ENCODE results near the gene ORAI2. TPM values are rescaled to one million over a fixed set of nuclear protein-coding genes. Genes with fewer than 3 reads are reported as not detected.

The ORAI2 gene
- total RNA-seq (10 to 100 TPM; 66.9 to 68.9 TPM), polyA plus RNA-seq (47.7 TPM)

DNA sequence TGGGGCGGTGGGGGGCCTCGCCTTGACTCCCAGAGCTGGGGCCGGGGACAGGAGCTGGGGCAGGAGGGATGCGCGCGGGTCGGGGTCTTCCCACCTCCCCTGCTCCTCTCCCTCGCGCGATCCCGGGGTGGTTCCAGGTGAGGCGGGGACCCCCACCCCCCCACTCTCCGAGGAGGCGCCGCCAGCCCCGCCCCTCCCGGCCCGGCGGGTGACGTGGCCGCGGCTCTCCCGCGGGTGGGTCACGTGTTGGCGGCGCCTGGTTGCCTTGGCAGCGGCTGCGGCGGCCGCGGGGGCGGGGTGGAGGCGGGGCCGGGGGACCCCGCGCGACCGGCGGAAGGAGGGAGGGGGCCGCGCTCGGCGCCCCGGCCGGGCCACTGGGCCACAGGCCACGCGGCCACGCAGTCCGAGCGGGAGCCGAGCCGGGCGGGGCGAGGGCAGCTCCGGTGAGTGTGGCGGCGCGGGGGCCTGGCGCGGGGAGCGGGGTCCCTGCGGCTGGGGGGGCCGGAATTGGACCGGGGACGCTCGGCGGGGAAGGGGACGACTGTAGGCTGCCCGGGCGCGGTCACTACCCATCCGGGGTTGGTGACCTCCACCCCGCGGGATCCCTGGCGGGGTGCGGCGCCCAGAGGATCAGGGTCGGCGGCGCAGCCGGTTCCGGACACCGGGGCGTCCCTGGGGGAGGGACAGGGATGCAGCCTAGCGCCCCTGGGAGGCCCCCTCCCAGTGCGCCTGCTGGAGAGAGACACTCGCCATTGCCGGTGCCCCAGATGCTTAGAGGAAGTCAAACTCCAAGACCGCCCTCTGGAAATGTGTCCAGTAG lies at the start of gene ORAI2:
Gene ORAI2 (plus strand): TSS at position 357 of the 820 bp plus-strand sequence. CDS start 5,382 bp downstream, outside the sequence.
- Histone ChIP-seq H3K27me3 (ENCODE audit: insufficient read depth, low read length, poor library complexity, severe bottlenecking) (no peaks in the 10 kb centered on the region), H3K4me3 (ENCODE audit: low read length) (peak within 1 kb of the TSS; percentile 70), H3K9me3 (ENCODE audit: low read length) (no peaks in the 10 kb centered on the region), H3K36me3 (ENCODE audit: insufficient read depth, low read length) (no peaks in the 10 kb centered on the region), H3K4me1 (ENCODE audit: insufficient read depth, low read length) (peaks cover 57% of the 10 kb centered on the region), H3K27ac (ENCODE audit: low read depth, low read length) (peak within 1 kb of the TSS; percentile 79)
- ChIA-PET CTCF (interaction anchor here (0.9 to 2.1 kb wide), 5 partner anchors 18 to 35 kb away, joined by 3 to 10 read pairs (median 6); no protein-coding TSS in a partner anchor), POLR2A (interaction anchor here (0.9 to 1.6 kb wide), 3 partner anchors 8 to 21 kb away, joined by 3 to 4 read pairs (median 3); no protein-coding TSS in a partner anchor)
- H3K27ac Mint-ChIP-seq = peak within 1 kb of the TSS; percentile 97 to 100 (median 99)
- peaks cover 0 to 1% (median 0%) of the 10 kb centered on the region in 5 donors for H3K9me3 Mint-ChIP-seq
- DNase-seq = peak; percentile 85 to 93 (median 85)
- H3K4me1 Mint-ChIP-seq = peaks cover 39 to 62% (median 48%) of the 10 kb centered on the region in 3 donors
- peaks cover 0 to 2% of the 10 kb centered on the region in 2 donors for H3K27me3 Mint-ChIP-seq
- H3K4me3 Mint-ChIP-seq = peak within 1 kb of the TSS; percentile 84 to 93 (median 87)
- H3K36me3 Mint-ChIP-seq = peaks cover 0 to 14% (median 0%) of the 10 kb centered on the region in 3 donors

DNA sequence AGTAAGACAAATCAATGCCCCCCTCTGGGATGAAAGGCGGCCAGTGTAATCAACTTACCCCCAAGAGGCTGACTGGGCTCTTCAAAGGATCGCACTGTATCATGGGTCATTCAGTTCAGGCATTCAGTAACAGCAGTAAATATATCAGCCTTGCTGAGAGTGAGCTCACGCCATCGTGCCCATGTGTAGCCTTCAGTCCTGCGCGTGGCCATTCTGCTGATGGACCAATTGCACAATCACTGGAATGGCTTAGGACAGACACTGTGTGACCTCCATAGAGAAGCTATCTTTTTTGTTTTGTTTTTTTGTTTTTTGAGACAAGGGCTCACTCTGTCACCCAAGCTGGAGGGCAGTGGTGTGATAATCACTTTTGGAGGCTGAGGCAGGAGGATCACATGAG lies 46.3 kb upstream of the ORAI2 start:
- Histone ChIP-seq H3K4me3 (ENCODE audit: low read length) (no peak overlapping the region), H3K36me3 (ENCODE audit: insufficient read depth, low read length) (no peaks in the 10 kb centered on the region), H3K27me3 (ENCODE audit: insufficient read depth, low read length, poor library complexity, severe bottlenecking) (no peaks in the 10 kb centered on the region), H3K27ac (ENCODE audit: low read depth, low read length) (no peak overlapping the region), H3K9me3 (ENCODE audit: low read length) (no peaks in the 10 kb centered on the region), H3K4me1 (ENCODE audit: insufficient read depth, low read length) (no peaks in the 10 kb centered on the region)
- no peaks in the 10 kb centered on the region for H3K9me3 Mint-ChIP-seq
- no peaks in the 10 kb centered on the region for H3K27me3 Mint-ChIP-seq
- DNase-seq = no peak
- no peak overlapping the region for H3K4me3 Mint-ChIP-seq
- no peaks in the 10 kb centered on the region for H3K4me1 Mint-ChIP-seq
- H3K36me3 Mint-ChIP-seq = peaks cover 0 to 35% (median 2%) of the 10 kb centered on the region in 3 donors
- POLR2A ChIA-PET = interaction anchor here (0.5 kb wide), 1 partner anchor 9 kb away, joined by 3 read pairs; the partner anchor contains the start of gene PRKRIP1
- peak overlapping the region in 2 of 8 donors; percentile 43 to 57 for H3K27ac Mint-ChIP-seq
- CTCF ChIA-PET = interaction anchor here (1.0 to 2.1 kb wide), 2 partner anchors 107 to 114 kb away, joined by 3 to 6 read pairs; no protein-coding TSS in a partner anchor

DNA sequence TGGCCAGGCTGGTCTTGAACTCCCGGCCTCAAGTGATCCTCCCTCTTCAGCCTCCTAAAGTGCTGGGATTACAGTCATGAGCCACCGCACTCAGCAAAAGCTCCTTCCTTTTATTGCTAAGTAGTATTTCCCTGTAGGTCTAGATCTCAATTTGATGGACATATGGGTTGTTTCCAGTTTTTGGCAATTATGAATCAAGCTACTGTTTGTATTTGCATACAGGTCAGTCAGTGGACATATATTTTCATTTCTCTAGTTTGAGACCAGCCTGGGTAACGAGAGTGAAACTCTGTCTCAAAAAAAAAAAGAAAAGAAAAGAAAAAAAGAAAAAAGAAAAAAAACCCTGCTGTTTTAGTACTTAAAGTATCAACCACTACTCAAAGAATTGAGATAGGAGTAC lies 43.6 kb upstream of the ORAI2 start:
- Histone ChIP-seq H3K4me3 (ENCODE audit: low read length) (no peak overlapping the region), H3K4me1 (ENCODE audit: insufficient read depth, low read length) (no peaks in the 10 kb centered on the region), H3K27ac (ENCODE audit: low read depth, low read length) (no peak overlapping the region), H3K9me3 (ENCODE audit: low read length) (no peaks in the 10 kb centered on the region), H3K27me3 (ENCODE audit: insufficient read depth, low read length, poor library complexity, severe bottlenecking) (no peaks in the 10 kb centered on the region), H3K36me3 (ENCODE audit: insufficient read depth, low read length) (no peaks in the 10 kb centered on the region)
- Mint-ChIP-seq H3K4me1 (no peaks in the 10 kb centered on the region), H3K27me3 (no peaks in the 10 kb centered on the region), H3K9me3 (no peaks in the 10 kb centered on the region), H3K27ac (peak overlapping the region in 1 of 8 donors; percentile 5), H3K36me3 (peaks cover 0 to 28% (median 2%) of the 10 kb centered on the region in 3 donors), H3K4me3 (no peak overlapping the region)
- ChIA-PET POLR2A (no interaction called here), CTCF (interaction anchor here (0.8 to 2.2 kb wide), 3 partner anchors 47 to 80 kb away, joined by 3 to 4 read pairs (median 3); no protein-coding TSS in a partner anchor)
- DNase-seq = no peak

DNA sequence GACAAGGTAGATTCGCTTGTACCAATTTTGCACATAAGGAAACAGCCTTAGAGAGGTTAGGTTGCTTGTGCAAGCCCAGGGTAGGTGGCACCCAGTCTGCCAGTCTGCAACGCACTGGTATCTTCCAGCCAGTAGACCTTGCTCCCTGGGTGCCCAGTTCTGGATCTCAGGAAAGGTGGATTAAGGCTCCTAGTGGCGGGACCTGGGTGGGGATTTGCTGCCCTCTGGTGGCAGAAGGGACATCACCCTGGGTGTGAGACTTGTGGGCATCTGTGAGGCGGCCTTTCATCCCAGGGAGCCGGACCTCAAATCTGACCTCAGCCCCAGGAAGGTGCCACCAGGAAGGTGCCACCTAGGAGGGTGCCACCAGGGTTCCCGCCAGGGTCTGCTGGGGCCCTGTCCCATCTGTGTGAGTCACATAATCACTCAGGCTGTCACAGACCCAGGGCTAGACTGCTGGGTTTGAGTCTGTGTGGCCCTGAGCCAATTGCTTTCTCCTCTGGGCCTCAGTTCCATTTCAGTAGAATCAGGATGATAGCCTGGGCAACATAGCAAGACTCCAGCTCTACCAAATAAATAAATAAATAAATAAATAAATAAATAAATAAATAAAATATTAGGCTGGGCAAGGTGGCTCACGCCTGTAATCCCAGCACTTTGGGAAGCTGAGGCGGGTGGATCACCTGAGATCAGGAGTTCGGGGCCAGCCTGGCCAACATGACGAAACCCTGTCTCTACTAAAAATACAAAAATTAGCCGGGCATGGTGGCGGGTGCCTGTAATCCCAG lies 42.5 kb upstream of the ORAI2 start:
- H3K36me3 Mint-ChIP-seq = peaks cover 0 to 26% (median 2%) of the 10 kb centered on the region in 3 donors
- H3K27me3 ChIP-seq (ENCODE audit: insufficient read depth, low read length, poor library complexity, severe bottlenecking) = no peaks in the 10 kb centered on the region
- H3K27ac Mint-ChIP-seq = no peak overlapping the region
- ChIA-PET CTCF (interaction anchor here (1.0 to 2.5 kb wide), 4 partner anchors 13 to 114 kb away, joined by 4 to 21 read pairs (median 7); no protein-coding TSS in a partner anchor), POLR2A (no interaction called here)
- peaks cover 5 to 6% (median 5%) of the 10 kb centered on the region in 3 donors for H3K4me1 Mint-ChIP-seq
- no peak overlapping the region for H3K27ac ChIP-seq (ENCODE audit: low read depth, low read length)
- H3K4me1 ChIP-seq (ENCODE audit: insufficient read depth, low read length) = peaks cover 5% of the 10 kb centered on the region
- no peak overlapping the region for H3K4me3 ChIP-seq (ENCODE audit: low read length)
- no peaks in the 10 kb centered on the region for H3K36me3 ChIP-seq (ENCODE audit: insufficient read depth, low read length)
- DNase-seq = peak; percentile 56 to 80 (median 60)
- H3K9me3 ChIP-seq (ENCODE audit: low read length) = no peaks in the 10 kb centered on the region
- H3K4me3 Mint-ChIP-seq = no peak overlapping the region
- H3K27me3 Mint-ChIP-seq = no peaks in the 10 kb centered on the region
- no peaks in the 10 kb centered on the region for H3K9me3 Mint-ChIP-seq

DNA sequence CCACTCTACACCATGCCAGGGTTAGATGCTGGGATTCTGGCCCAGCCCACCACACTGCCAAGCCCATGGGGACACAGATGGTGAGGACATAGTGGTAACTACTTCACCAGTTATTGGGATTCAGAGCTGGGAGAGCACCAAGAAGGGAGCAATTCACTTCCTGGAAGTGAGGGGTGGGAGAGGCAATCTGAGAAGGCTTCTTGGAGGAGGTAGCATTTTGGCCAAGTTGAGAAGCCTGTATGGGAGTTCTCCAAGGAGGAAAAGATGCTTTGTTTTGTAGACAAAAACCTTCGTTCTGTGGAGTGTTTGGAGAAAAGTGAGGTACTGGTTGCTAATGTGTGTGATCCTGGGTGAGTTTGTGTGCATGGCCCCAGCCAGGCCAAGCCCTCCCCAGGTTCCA lies 41.0 kb upstream of the ORAI2 start:
- Mint-ChIP-seq H3K9me3 (no peaks in the 10 kb centered on the region), H3K36me3 (peaks cover 0 to 25% (median 2%) of the 10 kb centered on the region in 3 donors), H3K27ac (peak overlapping the region in 4 of 8 donors; percentile 1 to 85 (median 6)), H3K4me1 (peaks cover 16 to 20% (median 16%) of the 10 kb centered on the region in 3 donors), H3K27me3 (no peaks in the 10 kb centered on the region), H3K4me3 (no peak overlapping the region)
- ChIA-PET CTCF (interaction anchor here (1.7 to 2.5 kb wide), 2 partner anchors 12 to 112 kb away, joined by 6 to 21 read pairs; no protein-coding TSS in a partner anchor), POLR2A (no interaction called here)
- Histone ChIP-seq H3K27me3 (ENCODE audit: insufficient read depth, low read length, poor library complexity, severe bottlenecking) (no peaks in the 10 kb centered on the region), H3K27ac (ENCODE audit: low read depth, low read length) (no peak overlapping the region), H3K9me3 (ENCODE audit: low read length) (no peaks in the 10 kb centered on the region), H3K36me3 (ENCODE audit: insufficient read depth, low read length) (no peaks in the 10 kb centered on the region), H3K4me3 (ENCODE audit: low read length) (no peak overlapping the region), H3K4me1 (ENCODE audit: insufficient read depth, low read length) (peaks cover 12% of the 10 kb centered on the region)
- DNase-seq = no peak

DNA sequence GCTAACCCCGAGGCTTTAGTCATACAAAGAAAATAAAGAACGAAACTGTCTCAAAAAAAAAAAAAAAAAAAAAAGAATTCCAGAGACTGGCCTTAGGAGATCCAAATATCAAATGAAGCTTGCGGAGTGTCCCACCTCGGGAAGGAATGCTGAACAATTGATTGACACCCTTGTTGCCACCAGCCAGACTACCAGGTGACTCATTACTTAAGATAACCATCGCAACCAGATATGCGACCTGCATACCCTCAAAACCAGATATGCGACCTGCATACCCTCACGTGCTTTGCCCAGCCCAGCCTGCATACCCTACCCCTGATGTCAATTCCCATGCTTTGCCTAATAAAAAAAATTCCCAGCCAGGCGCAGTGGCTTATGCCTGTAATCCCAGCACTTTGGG lies 39.9 kb upstream of the ORAI2 start:
- no peak overlapping the region for H3K27ac ChIP-seq (ENCODE audit: low read depth, low read length)
- H3K9me3 Mint-ChIP-seq = no peaks in the 10 kb centered on the region
- ChIA-PET POLR2A (interaction anchor here (0.6 kb wide), 1 partner anchor 70 kb away, joined by 5 read pairs; no protein-coding TSS in a partner anchor), CTCF (interaction anchor here (1.2 to 1.3 kb wide), 2 partner anchors 30 to 114 kb away, joined by 3 read pairs; no protein-coding TSS in a partner anchor)
- no peak for DNase-seq
- H3K27ac Mint-ChIP-seq = peak overlapping the region in 3 of 8 donors; percentile 17 to 64 (median 33)
- peak overlapping the region in 1 of 7 donors; percentile 8 for H3K4me3 Mint-ChIP-seq
- peaks cover 0 to 30% (median 2%) of the 10 kb centered on the region in 3 donors for H3K36me3 Mint-ChIP-seq
- peaks cover 16% of the 10 kb centered on the region for H3K4me1 ChIP-seq (ENCODE audit: insufficient read depth, low read length)
- no peaks in the 10 kb centered on the region for H3K27me3 ChIP-seq (ENCODE audit: insufficient read depth, low read length, poor library complexity, severe bottlenecking)
- H3K4me1 Mint-ChIP-seq = peaks cover 19 to 29% (median 25%) of the 10 kb centered on the region in 3 donors
- H3K4me3 ChIP-seq (ENCODE audit: low read length) = no peak overlapping the region
- no peaks in the 10 kb centered on the region for H3K36me3 ChIP-seq (ENCODE audit: insufficient read depth, low read length)
- no peaks in the 10 kb centered on the region for H3K9me3 ChIP-seq (ENCODE audit: low read length)
- H3K27me3 Mint-ChIP-seq = no peaks in the 10 kb centered on the region

DNA sequence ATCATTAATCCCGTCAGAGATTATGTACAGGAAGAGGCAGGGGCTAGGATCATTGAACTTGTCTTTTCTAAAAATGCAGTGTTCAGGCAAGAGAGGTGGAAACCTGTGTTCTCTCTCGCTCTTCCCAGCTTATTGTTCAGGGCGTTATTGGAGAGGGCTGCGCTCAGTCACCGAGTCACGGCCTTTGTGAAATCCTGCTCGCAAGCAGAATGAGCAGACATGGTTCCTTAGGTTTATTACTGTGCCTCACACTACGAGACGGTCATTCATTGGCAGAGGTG lies 37.8 kb upstream of the ORAI2 start:
- Histone ChIP-seq H3K36me3 (ENCODE audit: insufficient read depth, low read length) (peaks cover 10% of the 10 kb centered on the region), H3K4me1 (ENCODE audit: insufficient read depth, low read length) (peaks cover 16% of the 10 kb centered on the region), H3K27ac (ENCODE audit: low read depth, low read length) (peak overlapping the region; percentile 22), H3K27me3 (ENCODE audit: insufficient read depth, low read length, poor library complexity, severe bottlenecking) (no peaks in the 10 kb centered on the region), H3K4me3 (ENCODE audit: low read length) (peak overlapping the region; percentile 95), H3K9me3 (ENCODE audit: low read length) (no peaks in the 10 kb centered on the region)
- CTCF ChIA-PET = interaction anchor here (1.8 to 2.0 kb wide), 3 partner anchors 10 to 55 kb away, joined by 6 to 11 read pairs (median 10); no protein-coding TSS in a partner anchor
- Mint-ChIP-seq H3K4me3 (peak overlapping the region; percentile 87 to 98 (median 97)), H3K9me3 (no peaks in the 10 kb centered on the region), H3K36me3 (peaks cover 0 to 47% (median 8%) of the 10 kb centered on the region in 3 donors), H3K27me3 (no peaks in the 10 kb centered on the region), H3K27ac (peak overlapping the region; percentile 91 to 99 (median 98)), H3K4me1 (peaks cover 19 to 29% (median 25%) of the 10 kb centered on the region in 3 donors)
- POLR2A ChIA-PET = interaction anchor here (1.0 to 2.0 kb wide), 2 partner anchors 20 to 32 kb away, joined by 5 read pairs; no protein-coding TSS in a partner anchor
- no peak for DNase-seq

Measured in CD8-positive, alpha-beta memory T cell (primary cell).